ENCODE results near the gene ENPP5.
A peak's percentile ranks its signal among the peaks of the same experiment; 100 is the strongest.
"Not testable (repeated sequence)": the region's sequence is repeated elsewhere in the genome, so short reads cannot be mapped to it uniquely, and the experiment has no call there.

Gene ENPP5

DNA sequence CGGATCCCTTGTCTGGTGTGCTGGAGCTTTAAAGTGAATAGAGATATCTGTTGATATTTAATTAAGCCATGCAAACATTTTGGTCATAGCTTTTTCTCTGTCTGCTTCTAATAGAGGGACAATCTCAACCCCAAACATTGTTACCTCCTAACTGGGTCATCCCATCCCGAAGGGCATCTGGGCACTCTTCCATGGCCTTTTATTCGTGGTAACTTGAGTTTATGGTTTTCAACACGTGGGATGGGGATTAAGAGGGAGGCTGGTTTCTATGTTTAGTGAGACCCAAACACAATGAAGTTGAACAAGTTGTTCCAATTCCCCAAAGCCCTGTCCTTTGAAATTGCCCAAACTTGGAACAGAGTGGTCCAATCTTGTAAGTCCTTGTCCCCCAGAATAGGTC, 1.4 kb upstream of the ENPP5 start:
- no peak for DNase-seq

DNA sequence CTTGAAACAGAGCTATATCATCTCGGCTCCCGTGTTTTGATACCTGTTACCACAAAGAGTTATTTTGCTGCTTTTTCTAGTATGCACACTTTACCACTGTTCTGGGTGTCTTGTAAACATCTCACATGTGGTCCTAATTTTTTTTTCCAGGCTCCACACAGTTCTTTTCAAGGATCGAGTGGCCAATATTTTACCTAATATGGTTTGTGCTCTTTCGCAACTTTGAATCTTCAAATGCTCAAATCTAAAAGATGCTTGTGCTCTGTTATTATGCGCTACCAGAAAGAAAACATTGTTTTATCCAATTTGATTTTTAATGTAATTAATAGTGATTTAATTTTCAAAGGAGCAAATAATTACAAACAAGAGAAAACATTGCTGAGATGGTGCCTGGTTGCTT, 10.7 kb downstream of the ENPP5 start:
- DNase-seq = no peak

DNA sequence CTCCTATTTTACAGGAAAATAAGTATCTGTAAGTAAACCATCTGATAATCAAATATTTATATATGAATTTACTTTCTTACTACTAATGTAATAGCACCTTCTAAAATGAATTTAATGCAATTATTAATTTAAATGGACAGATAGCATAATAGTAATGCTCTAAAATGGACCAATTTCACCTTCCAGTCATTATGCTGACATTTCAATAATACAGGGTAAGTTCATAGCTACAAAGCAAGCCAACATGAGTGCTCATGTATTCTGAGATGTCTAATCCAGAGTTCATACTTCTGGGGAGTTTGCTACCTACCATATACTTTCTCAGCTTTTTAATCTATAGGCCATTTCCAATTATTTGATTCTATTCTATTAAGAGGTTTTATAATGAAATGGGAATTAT, 11.6 kb downstream of the ENPP5 start:
- DNase-seq = no peak

DNA sequence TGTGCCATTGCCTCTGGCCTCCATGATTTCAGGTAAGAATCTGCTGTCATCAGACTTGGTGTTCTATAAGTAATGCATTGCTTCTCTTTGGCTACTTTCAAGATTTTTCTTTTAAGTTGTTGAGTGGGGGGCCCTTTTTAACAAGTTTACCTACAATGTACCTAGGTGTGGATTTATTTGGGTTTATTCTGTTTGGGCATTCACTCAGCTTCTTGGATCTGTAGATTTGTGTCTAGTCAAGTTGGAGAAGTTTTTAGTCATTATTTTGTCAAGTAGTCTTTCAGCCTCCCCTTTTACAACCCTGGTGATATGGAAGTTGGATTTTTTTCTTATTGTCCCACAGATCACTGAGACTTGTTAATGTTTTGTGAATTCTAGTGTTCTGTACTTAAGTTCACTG, 14.1 kb downstream of the ENPP5 start:
- no peak for DNase-seq

DNA sequence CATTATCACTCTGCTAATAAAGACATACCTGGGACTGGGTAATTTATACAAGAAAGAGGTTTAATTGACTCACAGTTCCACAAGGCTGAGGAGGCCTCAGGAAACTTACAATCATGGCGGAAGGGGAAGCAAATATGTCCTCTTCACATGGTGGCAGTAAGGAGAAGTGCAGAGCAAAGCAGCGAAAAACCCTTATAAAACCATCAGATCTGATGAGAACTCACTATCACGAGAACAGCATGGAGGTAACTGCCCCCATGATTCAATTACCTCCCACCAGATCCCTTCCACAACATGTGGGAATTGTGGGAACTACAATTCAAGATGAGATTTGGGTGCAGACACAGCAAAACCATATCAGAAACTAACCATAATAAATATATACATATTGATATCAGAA, 21.7 kb downstream of the ENPP5 start:
- DNase-seq = not testable (repeated sequence)

DNA sequence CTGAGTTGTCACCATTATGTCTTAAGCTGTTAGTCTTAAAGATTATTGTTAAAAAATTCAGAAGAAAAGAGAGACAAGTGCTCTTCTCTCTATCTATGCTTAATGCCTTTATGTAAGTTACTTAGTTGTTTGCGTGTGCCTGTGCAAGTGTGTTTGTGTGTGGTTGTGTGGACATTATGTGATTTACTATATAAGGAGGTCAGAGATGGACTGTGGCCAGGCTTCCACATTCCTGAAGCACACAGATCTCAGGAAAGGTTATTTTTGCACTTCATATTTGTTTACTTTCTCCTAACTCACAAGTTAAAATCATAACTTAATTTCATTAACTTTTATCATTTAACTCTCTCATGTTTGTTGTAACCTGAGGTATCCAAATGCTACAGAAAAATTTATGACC, 26.5 kb downstream of the ENPP5 start:
- no peak for DNase-seq

DNA sequence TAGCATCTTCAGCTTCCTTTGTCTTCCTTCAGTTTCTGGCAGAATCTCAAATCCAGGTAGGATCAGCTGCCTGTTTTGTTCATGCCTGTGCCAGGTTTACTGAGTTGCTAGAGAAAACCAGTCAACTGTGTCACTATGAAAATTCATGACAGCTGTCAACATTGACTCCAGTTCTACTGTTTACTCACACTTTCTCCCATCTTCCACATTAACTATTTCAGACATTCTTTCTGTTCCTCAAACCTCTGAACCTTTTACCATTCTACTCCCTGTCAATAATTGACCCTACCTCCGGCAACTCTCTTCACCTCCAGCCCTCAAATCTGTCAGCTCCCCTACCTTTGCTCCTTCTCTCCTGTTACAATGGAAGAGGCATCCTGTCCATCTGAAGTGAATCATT, 32.5 kb downstream of the ENPP5 start:
- DNase-seq = no peak

DNA sequence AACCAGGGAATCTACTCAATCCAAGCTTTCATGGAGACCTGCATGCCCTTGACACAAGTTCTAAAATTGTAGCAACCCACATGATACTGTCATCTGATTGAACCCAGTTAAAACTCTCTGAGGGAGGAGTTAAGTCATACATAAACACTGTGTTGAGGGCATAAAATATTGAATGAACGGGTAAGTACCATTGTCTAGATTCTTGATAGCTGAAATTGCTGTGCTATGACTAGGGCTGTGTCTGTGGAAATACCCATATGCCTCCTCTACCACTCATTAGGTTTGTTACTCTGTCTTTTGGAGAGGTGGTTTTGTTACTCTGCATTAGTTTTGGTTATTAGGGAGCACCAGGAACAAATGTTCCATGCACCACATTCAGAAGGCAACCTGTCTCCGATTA, 33.4 kb downstream of the ENPP5 start:
- DNase-seq = no peak

DNA sequence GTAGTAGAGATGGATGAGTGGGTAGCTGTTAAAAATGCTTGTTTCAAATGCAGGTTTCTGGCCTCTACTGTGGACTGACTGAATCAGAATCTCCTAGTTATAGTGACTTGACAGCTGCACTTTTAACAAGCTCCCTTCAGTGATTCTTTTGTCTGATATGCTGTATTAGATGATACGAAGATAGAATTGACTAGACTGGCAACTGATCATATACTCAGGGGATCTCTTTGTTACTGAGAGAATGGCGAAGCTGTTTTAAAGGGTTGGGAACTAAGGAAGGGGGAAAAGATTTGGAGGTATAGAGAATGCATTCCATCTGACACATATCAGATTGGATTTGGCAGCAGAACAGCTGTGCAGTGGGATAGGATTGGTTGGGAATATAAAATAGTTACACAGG, 33.9 kb downstream of the ENPP5 start:
- no peak for DNase-seq

DNA sequence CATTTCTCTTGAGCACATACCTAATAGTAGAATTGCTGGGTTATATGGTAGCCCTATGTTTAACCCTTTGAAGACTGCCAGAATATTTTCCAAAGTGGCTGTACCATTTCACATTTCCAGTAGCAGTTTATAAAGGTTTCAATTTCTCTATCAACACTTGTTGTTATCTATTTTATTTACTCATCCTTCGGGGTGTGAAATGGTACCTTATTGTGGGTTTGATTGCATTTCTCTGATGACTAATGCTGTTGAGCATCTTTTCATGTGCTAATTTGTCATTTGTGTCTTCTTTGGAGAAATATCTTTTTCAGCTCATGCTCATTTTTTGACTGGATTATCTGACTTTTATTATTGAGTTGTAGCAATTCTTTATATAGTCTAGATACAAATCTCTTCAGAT, 35.6 kb downstream of the ENPP5 start:
- DNase-seq = no peak

DNA sequence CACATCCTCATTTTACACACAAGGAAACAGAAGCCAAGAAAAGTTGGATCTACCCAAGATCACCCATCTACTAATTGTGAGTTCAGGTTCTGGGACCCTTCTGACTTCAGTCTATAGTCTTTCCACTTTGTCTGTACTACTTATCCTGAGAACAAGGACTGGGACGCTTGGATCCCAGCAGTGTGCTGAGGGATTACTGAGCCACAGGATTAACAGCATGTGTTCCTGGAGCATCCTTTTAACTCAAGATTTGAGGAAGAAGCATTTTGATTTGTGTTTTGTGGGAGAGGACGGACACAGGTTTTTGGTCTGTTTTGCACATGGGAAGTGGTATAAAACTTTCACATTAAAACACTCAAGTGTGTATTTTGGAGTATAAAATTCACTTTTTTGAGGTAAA, 36.6 kb downstream of the ENPP5 start:
- no peak for DNase-seq

DNA sequence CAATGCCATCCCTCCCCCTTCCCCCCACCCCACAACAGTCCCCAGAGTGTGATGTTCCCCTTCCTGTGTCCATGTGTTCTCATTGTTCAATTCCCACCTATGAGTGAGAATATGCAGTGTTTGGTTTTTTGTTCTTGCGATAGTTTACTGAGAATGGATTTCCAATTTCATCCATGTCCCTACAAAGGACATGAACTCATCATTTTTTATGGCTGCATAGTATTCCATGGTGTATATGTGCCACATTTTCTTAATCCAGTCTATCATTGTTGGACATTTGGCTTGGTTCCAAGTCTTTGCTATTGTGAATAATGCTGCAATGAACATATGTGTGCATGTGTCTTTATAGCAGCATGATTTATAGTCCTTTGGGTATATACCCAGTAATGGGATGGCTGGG, 39.5 kb downstream of the ENPP5 start:
- not testable (repeated sequence) for DNase-seq

DNA sequence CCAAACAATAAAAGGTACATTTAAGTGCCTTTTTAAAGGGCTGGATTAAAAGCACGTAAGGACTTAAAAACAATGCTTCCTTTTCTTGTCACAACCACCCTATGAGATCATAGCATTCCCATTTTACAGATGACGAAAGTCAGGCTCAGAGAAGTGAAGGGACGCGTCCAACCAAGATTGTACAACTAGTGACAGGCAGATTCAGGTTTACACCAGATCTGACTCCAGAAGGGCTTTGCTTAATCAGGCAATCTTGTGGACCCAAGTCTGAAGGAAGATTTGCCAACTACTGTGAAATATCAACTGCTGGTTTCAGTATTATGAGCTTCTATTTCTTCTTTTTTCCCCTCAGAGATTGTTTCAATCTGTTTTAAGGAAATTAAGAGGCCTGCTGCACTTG, 40.1 kb downstream of the ENPP5 start:
- DNase-seq = no peak

DNA sequence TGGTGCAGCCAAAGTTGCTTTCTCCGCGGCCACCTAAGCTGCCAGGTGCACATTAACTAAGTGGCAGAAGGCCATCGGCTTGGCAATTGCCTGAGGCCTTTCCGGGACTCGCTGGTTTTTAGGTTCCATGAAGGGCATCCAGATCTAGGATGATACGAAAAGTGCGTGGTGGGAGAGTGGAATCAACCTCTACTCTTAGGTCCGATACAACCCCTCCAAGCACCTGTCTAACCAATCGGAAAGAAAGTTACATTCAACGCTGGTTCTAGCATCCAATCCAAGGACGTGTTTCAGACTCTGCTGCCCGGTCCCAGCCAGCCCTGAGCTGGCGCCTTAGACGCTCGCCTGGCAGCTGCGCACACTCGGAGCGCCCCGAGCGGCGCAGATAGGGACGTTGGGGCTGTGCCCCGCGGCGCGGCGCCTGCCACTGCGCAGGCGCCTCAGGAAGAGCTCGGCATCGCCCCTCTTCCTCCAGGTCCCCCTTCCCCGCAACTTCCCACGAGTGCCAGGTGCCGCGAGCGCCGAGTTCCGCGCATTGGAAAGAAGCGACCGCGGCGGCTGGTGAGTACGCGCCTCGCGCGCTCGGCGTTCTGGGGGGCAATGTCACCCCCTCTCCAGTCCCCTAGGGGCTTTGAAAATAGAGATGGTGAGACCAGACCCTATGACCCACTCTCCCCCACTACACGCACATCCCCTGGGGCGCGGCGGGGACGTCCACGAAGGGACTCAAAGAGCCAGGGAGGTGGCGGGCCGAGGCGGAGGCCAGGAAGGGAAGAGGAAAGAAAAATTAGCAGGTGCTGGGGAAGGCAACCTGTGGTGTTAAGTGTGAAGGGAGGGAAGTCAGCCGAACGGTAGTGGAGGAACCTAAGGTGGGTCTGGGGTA, 40.9 kb downstream of the ENPP5 start, which contains the start of gene ENPP4:
TSS of gene ENPP4 (plus strand) at position 361 of the 883 bp plus-strand sequence. CDS start 9,595 bp downstream, outside the sequence.
- peak; percentile 51 to 77 (median 70) for DNase-seq

DNA sequence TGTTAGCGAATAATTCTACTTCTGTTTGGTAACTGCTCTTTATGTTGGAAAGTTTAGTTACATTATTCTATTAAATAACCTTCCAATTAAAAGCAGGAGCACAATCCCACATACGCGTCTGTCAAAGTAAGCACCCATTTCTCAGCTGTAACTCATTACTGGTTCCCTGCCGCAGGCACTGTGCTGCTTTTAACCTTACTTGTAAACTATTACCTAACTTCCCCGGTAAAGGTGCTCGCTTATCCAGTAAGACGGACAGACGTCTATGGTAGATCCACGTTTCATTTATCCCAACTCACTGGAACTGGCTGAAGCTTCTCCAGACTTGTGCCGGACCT, 41.5 kb downstream of the ENPP5 start:
- DNase-seq = no peak

DNA sequence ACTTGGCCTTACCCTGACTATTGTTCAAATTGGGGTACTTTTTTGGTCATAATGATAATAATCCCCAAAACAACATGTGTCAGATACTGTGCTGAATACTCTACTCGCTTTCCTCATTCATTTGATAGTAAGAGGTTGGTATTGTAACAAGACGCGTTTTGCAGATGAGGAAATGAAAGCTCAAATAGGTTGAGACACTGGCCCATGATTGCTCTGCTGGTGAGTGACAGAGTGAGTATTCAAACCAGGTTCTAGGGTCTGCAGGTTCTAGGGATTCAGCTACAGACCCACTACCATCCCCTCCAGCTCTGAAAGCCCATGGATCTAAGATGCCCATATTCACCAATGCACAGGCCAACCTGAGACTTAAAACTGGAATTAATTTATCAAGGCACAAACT, 42.3 kb downstream of the ENPP5 start:
- no peak for DNase-seq

DNA sequence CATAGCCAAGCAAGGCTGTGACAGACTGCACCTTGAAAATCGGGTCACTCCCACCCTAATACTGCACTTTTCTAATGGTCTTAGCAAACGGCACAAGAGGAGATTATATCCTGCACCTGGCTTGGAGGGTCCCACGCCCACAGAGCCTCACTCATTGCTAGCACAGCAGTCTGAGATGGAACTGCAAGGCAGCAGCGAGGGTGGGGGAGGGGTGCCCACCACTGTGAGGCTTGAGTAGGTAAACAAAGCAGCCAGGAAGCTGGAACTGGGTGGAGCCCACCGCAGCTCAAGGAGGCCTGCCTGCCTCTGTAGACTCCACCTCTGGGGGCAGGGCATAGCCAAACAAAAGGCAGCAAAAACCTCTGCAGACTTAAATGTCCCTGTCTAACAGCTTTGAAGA, 51.1 kb downstream of the ENPP5 start:
- DNase-seq = not testable (repeated sequence)

DNA sequence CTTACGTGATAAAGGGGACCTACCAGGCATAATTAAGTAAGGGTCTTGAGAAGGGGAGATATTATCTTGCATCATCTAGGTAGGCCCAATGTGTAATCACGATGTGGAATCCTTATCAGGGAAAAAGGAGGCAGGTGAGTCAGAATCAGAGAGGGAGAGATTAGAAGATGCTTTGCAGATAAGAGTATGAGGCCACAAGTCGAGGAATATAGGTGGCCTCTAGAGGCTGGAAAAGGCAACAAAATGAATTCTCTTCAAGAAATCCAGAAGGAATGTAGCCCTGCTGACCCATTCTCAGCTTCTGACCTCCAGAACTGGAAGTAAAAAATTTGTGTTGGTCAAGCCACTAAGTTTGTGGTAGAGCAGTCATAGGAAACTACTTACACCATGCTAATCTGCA, 51.9 kb downstream of the ENPP5 start:
- DNase-seq = no peak

DNA sequence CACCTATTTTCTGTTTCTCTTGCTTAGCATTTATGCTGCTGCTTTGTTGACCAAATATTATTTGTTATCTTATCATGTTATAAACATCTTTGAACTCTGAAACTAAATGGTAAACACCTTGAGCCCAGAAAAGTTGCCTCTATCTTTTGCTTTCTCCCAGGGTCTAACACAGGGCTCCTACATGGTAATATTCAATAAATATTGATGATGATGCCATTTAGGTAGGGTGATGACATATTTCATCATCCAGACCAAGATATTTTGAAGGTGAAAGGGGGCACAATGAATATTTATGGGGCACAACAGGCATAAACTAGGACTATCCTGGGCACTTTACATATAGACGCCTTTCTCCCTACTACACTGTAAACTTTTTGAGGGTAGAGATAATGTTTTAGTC, 52.6 kb downstream of the ENPP5 start:
- no peak for DNase-seq

DNA sequence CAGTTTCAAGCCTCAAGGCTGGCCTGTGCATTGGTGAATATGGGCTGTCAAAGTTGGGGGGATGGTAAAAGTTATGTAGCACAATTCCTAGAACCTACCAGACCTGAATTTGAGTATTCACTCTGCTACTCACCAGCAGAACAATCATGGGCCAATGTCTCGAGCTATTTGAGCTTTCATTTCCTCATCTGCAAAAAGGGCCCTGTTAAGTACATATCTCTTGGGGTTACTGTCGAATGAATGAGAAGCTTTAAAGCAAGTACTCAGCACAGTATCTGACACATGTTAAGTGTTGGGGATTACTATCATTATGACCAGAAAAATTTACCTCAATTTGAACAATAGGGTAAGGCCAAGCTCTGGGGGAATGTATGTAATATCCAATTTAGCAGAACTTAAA, 54.5 kb downstream of the ENPP5 start:
- DNase-seq = no peak

DNA sequence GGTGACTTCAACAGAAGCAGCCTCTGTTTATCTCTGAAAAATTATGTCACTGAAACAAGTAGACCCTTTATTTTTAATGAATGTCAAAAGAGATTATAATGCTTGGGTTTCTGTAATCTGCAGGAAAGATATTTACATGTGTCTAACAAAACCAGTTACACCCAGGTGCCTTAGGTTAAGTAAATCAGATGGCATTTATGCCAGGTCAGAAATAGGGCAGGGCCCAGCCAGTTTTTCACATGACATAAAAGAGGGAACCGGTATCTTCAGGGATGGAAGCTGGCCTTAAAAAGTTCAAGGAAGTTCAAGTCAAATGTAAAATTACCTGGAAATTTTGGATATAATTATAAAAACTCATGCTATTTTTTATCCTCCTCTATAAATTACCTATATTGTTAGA, 55.1 kb downstream of the ENPP5 start:
- no peak for DNase-seq

DNA sequence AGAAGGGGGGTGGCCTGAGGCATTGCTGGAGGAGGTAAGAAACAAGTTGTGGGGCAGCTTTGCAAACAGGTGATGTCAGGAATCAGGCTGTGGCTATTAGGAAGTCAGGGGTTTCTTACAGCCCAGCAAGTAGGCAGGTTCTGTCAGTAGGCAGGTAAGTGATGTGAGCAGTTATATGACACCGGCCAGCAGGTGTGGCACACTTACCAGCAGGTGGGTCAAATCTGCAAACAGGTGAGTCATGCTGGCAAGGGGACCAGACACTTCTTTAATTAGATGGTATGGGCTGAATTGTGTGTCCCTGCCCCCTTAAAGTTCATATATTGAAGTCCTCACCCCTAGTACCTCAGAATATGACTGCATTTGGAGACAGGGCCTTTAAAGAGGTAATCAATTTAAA, 57.4 kb downstream of the ENPP5 start:
- DNase-seq = no peak

All from activated CD4-positive, CD25-positive, alpha-beta regulatory T cell (primary cell).